Tibial nerve (tissue), 4 donors: ENCODE data around the gene ILDR2.

Experiments
- EP300 ChIP-seq, 2 donors: sonication (generic); formaldehyde crosslinking; IDR thresholded peaks; one replicate each; pipeline ENCODE4 v1.6.1; 2017; ENCODE audit warnings: antibody characterized with exemption in 2 of 2, mild to moderate bottlenecking in 1 of 2
- POLR2A ChIP-seq, 2 donors: fragments of 450-650 bp; IDR thresholded peaks; one replicate each; pipeline ENCODE4 v1.6.1; 2017; ENCODE audit warnings: antibody characterized with exemption in 2 of 2, mild to moderate bottlenecking in 2 of 2, moderate library complexity in 2 of 2
- TF ChIP-seq, protein P1 (sequence below), 5 experiments: fragments of 200-600 bp in 3 of 5; fragments of 450-650 bp in 2 of 5; sonication (generic) in 3 of 5; IDR thresholded peaks; one replicate each; pipeline ENCODE4 v1.5.1; 2016 to 2019; ENCODE audit warnings: antibody characterized with exemption in 5 of 5, mild to moderate bottlenecking in 3 of 5, moderate library complexity in 2 of 5

GRCh38 chr1:167003711-167004110 lies 28.4 kb upstream of the ILDR2 start:
- TF ChIP-seq, protein P1, sequence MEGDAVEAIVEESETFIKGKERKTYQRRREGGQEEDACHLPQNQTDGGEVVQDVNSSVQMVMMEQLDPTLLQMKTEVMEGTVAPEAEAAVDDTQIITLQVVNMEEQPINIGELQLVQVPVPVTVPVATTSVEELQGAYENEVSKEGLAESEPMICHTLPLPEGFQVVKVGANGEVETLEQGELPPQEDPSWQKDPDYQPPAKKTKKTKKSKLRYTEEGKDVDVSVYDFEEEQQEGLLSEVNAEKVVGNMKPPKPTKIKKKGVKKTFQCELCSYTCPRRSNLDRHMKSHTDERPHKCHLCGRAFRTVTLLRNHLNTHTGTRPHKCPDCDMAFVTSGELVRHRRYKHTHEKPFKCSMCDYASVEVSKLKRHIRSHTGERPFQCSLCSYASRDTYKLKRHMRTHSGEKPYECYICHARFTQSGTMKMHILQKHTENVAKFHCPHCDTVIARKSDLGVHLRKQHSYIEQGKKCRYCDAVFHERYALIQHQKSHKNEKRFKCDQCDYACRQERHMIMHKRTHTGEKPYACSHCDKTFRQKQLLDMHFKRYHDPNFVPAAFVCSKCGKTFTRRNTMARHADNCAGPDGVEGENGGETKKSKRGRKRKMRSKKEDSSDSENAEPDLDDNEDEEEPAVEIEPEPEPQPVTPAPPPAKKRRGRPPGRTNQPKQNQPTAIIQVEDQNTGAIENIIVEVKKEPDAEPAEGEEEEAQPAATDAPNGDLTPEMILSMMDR (IDR thresholded peaks at IDR 0.05), result no peak
- no peak for TF ChIP-seq POLR2A (IDR thresholded peaks at IDR 0.05)
- TF ChIP-seq EP300 (IDR thresholded peaks at IDR 0.05), result no peak
